ENCODE measurements around the gene LHX4. TPM values are rescaled to one million over a fixed set of nuclear protein-coding genes. Genes with fewer than 3 reads are reported as not detected.

The LHX4 gene
- total and polyA plus RNA-seq, 10 of the 15 experiments (the other 5 are each of a cell fraction or from before 2014, with no cell fraction given), result 0.05 to 0.80 (median 0.32) TPM; not detected in 6

DNA sequence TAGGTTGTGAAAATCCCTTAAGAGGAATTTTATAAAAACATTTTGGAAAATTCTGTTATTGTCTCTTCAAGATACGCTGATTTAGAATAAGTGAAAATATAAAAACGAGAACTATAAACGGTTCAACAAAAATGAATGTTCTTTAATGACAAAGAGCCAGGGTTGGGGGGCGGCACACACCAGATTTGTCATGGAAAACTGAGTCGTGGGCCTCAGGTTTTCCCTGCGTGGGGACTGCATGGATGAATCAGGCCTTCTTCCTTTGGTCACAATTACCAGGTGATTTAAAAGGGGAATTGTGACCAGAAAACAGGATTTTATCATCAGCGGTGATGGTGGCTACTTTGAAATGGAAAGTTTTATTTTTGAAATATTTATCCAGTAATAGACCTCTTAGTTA lies 8.6 kb downstream of the LHX4 start:
- H3K4me3 ChIP-seq, result no peak overlapping the region
- TF ChIP-seq JUND (IDR thresholded peaks at IDR 0.05; ENCODE audit: low read depth, low read length), result no peak
- no peak for TF ChIP-seq CBX3 (IDR thresholded peaks at IDR 0.05; ENCODE audit: borderline replicate concordance, low read depth)
- TF ChIP-seq, protein P1, sequence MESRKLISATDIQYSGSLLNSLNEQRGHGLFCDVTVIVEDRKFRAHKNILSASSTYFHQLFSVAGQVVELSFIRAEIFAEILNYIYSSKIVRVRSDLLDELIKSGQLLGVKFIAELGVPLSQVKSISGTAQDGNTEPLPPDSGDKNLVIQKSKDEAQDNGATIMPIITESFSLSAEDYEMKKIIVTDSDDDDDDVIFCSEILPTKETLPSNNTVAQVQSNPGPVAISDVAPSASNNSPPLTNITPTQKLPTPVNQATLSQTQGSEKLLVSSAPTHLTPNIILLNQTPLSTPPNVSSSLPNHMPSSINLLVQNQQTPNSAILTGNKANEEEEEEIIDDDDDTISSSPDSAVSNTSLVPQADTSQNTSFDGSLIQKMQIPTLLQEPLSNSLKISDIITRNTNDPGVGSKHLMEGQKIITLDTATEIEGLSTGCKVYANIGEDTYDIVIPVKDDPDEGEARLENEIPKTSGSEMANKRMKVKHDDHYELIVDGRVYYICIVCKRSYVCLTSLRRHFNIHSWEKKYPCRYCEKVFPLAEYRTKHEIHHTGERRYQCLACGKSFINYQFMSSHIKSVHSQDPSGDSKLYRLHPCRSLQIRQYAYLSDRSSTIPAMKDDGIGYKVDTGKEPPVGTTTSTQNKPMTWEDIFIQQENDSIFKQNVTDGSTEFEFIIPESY (IDR thresholded peaks at IDR 0.05), result no peak
- no peak for TF ChIP-seq FOXM1 (IDR thresholded peaks at IDR 0.05; ENCODE audit: low read depth, low read length)
- TF ChIP-seq ZBTB40 (IDR thresholded peaks at IDR 0.05; ENCODE audit: borderline replicate concordance), result no peak
- no peak for TF ChIP-seq RAD21 (IDR thresholded peaks at IDR 0.05; ENCODE audit: insufficient read depth, low read depth, low read length)
- TF ChIP-seq FOS (IDR thresholded peaks at IDR 0.05; ENCODE audit: borderline replicate concordance, extremely low read depth, insufficient read length), result no peak
- no peak for TF ChIP-seq RFX5 (IDR thresholded peaks at IDR 0.05; ENCODE audit: low read depth, low read length)
- no peak for TF ChIP-seq CREM (IDR thresholded peaks at IDR 0.05; ENCODE audit: low read depth)
- TF ChIP-seq YBX1 (IDR thresholded peaks at IDR 0.05), result no peak
- TF ChIP-seq NFYB (IDR thresholded peaks at IDR 0.05; ENCODE audit: insufficient read depth, low read depth, low read length), result no peak
- no peak for TF ChIP-seq PKNOX1 (IDR thresholded peaks at IDR 0.05)
- H4K20me1 ChIP-seq (ENCODE audit: control insufficient read depth, insufficient read depth), result no peaks in the 10 kb centered on the region
- no peak for ATAC-seq
- intact Hi-C loops (cut with micrococcal nuclease; ENCODE audit: unreplicated experiment), result no loop called here
- no peak for FAIRE-seq
- 18% methylated on average over 7 of the region's 7 CpGs for WGBS (ENCODE audit: insufficient coverage, insufficient replicate concordance, low lambda C conversion rate, missing lambda C conversion rate)
- peaks cover 13 to 39% of the 10 kb centered on the region in 2 experiments for H3K27me3 ChIP-seq (replicated peaks in 1 of 2; ENCODE audit: control insufficient read depth in 2 of 2, insufficient read depth in 2 of 2, low read length in 1 of 2)
- H3K9me3 ChIP-seq (replicated peaks; ENCODE audit: control insufficient read depth, insufficient read depth, low read length), result no peaks in the 10 kb centered on the region; the same call in 2 of the 3 replicates
- no peaks in the 10 kb centered on the region for H3K79me2 ChIP-seq (ENCODE audit: control insufficient read depth, insufficient read depth, low read length)
- ChIA-PET CTCF (interaction anchor here (1.5 to 2.7 kb wide), 4 partner anchors 10 to 532 kb away, joined by 3 to 6 read pairs (median 3); no protein-coding TSS in a partner anchor), RAD21 (ENCODE audit: unreplicated experiment) (no interaction called here), POLR2A (no interaction called here), SMC1A (ENCODE audit: uncharacterized antibody, unreplicated experiment) (no interaction called here)
- no peak overlapping the region for H3K4me2 ChIP-seq (ENCODE audit: control insufficient read depth, insufficient read depth)
- BruUV-seq (replicated peaks), result no TSS peak
- H2AFZ ChIP-seq (ENCODE audit: control insufficient read depth, low read depth, low read length), result no peak overlapping the region
- no peaks in the 10 kb centered on the region for H3K4me1 ChIP-seq (ENCODE audit: control insufficient read depth, insufficient read depth, low read length)
- H3K27ac ChIP-seq (ENCODE audit: control insufficient read depth, insufficient read depth), result no peak overlapping the region
- H3K9ac ChIP-seq (ENCODE audit: control insufficient read depth, insufficient read depth, low read length), result no peak overlapping the region
- no peak for DNase-seq (ENCODE audit: low read depth, low spot score)
- in situ Hi-C loops (cut with MboI), result no loop called here
- no peaks in the 10 kb centered on the region for H3K36me3 ChIP-seq (ENCODE audit: control insufficient read depth in 2 of 2, insufficient read depth in 2 of 2, low read length in 1 of 2)
